Stimulated activated CD4-positive, alpha-beta T cell treated with anti-CD3 and anti-CD28 coated beads, Interleukin-2, amount 100 ng/mL, for 48 hours (primary cell): ENCODE data around the gene NDRG4.

Experiments
- DNase-seq, 2 donors: peaks; one replicate each; pipeline ENCODE4 v3.0.0-alpha.2; 2020

The NDRG4 gene, protein sequence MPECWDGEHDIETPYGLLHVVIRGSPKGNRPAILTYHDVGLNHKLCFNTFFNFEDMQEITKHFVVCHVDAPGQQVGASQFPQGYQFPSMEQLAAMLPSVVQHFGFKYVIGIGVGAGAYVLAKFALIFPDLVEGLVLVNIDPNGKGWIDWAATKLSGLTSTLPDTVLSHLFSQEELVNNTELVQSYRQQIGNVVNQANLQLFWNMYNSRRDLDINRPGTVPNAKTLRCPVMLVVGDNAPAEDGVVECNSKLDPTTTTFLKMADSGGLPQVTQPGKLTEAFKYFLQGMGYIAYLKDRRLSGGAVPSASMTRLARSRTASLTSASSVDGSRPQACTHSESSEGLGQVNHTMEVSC

DNA sequence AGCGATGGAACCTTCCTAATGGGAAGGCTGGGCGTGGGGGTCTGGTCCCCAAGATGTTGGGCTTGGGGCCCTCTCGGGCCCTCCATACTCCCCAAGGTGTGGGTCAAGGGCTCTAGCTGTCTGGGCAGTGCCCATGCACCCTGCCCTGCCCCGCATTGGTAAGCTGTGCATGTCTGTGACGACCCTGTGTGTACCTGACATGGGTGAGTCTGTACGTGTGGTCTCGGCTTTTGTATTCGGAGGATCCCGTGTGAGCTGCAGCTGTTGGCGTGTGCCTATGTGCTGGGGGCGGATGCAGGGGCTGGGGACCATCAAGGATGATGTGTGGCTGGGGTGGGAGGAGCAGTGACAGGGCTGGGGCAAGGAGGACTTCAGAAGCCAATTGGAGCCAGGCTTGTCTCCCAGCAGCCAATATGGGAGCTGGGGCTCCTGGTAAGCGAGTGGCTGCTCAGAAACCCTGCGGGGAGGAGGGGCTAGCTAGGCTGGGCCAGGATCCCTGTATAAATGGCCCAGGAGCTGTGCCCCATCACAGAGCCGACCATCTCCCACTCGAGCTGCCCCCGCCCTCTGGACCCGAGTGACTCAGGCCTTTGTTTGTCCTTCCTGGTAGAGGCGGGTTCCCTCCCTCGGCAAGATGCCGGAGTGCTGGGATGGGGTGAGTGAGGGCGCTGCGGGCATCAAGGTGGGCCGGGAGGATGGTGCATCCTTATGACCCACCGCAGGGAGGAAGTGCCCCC is at the start of gene NDRG4:
TSS of gene NDRG4 (plus strand) at position 529 of the 737 bp plus-strand sequence. CDS start at position 635, 106 bp downstream.
- peak in 1 of 2 donors; percentile 38 for DNase-seq

DNA sequence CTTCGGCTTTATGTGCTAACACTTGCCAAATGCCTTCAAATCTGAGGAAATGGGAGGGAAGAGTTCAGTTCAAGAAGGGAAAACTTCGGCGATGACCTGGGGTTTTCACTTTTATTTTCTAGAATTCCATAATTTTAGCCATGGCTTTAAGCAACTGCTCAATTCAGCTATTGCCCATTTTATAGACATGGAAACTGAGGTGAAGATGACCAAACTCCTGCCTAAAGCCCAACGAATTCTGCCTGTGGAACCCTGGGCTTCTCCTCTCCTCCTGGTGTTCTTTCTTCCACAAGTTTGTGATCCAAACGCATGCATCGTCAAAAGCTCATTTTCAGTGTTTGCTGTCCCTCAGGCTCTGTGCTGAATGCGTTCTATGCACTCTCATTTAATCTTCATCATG is 49.4 kb upstream of the NDRG4 start:
- DNase-seq, result no peak

DNA sequence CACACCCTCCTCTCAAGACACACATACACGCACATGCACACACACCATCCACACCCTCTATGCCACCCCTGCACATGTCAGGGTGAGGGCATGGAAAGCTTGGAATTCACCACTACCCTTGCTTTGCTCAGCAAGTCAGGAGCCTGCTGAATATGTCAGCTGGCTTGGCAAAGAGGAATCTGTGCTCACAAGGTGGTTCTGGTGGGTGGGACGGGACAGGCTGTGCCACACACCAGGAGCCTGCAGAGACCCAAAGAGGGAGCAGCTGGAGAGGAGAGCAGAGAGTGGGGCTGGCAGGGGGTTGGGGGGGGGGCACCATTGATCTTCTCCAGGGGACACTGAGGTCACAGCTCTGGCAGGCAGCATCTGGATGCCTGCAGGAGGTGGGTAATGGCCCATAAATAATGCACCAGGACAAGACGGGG is 48.7 kb upstream of the NDRG4 start:
- DNase-seq, result no peak

DNA sequence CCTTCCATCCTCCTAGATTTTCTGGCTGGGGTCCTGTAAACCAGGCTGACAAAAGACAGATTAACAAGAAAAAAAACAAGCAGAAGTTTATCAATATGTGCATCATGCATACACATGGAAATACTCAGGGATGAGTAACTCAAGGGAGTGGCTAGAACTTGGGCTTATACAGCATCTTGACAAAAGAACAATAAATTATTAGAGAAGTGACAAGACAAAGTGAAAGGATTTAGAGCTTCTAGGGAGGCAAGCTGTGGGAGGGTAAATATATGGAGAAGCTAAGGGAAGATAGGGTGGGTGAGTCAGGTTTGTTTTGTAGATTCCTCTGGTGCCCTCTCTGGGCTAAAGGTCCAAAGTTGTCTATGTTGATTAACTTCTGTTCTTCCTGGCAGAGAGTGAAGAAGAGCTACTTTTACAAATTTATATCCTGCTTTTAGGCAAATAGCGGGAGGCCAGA is 48.0 kb upstream of the NDRG4 start:
- DNase-seq, result no peak

DNA sequence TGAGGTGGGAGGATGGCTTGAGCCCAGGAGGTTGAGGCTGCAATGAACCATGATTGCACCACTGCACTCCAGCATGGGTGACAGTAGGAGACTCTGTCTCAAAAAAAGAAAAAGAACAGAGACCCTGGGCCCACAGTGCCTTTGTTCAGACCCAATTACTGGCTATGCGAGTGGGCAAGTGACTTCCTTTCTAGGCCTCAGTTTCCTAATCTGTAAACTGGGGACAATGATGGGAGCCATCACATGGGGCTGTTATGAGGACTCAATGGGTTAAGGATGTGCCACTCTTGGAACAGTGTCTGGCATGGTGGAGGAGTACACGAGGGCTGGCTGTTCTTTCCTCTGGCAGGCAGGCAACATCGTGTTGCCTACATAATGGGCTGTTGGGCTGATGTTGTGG is 47.3 kb upstream of the NDRG4 start:
- no peak for DNase-seq

DNA sequence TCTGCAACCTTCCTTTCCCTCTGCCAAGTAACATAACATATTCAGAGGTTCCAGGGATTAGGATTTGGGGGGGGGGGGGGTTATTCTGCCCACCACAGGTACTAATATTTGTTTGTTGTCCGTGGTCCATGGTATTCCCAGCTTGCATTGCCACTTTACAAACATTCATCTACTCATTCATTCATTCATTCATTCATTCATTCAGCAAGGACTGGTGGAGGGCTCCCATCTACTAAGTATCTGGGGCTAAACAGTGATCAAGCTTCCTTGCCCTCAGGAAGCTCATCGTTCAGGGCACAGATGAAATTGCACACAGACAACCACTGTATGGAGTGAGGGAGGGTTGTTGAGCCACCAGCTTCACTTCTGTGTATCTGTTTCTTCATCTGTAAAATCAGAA is 45.8 kb upstream of the NDRG4 start:
- no peak for DNase-seq

DNA sequence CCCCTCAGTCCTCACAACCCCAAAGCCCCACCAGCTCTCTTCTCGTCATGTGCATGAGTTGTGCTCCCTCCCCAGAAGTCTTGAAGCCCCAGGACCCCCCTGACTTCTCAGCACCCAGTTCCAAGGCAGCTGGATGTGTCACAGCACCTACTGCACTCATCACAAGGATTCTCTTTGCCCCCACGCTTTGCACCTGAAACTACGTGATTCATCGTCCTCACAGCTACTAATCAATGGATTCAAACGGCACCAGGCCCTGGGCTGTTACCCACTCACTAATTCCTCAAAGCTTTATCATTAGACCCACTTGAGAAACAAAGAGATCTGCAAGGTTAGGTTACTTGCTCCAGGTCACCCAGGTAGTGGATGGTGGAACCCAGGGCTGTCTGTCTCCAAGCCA is 45.1 kb upstream of the NDRG4 start:
- DNase-seq, result no peak

DNA sequence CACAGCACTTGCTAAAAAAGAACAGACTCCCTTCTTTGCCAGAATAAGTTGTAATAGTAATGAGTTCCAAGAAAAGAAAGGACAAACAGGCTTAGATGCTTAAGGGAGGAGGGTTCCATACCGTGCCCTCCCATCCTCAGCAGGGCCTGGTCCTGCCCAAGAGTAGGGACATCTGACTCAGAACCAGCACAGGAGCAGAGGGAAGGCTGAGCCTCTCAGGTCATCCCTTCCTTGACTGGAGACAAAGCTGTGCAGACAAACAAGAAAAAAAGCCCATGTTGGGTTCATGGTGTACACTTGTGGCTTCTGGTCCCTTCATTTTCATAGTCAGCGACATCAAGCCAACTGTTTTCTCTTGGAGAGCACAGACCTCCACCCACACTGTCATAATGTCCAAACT is 44.2 kb upstream of the NDRG4 start:
- no peak for DNase-seq

DNA sequence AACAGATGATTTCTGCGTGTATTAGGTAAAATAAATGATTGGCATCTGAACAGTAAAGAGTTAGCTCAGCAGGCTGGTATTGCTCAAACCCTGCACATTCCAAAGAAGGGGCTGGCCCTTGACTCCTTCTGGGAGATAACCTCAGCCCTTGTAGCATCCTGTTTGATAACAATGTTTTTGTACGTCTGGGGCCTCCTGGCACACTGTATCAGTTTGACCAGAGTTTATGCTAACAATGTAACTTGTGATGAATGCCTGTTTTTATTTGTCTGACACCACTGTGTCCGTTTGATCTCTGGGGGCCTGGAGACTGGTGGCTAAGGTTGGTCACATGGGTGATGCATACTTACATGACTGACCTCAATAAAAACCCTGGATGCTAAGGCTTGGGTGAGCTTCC is 43.8 kb upstream of the NDRG4 start:
- no peak for DNase-seq

DNA sequence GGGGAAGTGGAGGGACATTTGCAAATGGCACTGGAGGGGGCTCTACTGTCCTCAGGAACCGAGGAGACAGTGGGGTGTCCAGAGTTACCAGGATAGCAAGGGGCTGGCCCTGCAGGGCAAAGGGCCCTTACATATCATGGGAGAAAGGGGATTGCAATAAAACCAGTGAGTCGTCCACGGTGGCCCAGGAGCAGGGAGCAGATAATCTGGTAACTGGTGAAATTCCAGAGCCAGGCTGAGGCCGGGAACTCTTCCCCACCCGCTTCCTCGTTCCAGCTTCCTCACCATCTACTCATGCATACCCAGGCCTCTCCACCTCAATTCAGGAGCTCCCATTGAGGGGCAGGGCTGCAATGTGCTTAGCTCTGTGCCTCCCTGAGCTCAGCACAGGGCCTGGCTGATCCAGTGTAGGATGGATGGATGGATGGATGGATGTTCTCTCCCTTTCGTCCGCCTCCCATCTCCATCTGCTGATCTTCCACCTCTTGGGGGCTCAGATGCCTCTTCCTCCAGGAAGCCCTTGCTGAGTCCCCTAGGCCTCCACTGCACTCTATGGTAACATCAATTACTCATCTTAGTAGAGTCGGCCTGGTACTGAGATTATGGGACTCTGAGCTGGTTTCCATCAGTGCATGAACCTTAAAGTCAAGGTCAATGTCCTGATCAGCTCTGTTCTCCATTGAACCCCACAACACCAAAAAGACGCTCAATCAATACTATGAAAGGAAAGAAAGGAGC is 41.2 kb upstream of the NDRG4 start:
- DNase-seq, result no peak

DNA sequence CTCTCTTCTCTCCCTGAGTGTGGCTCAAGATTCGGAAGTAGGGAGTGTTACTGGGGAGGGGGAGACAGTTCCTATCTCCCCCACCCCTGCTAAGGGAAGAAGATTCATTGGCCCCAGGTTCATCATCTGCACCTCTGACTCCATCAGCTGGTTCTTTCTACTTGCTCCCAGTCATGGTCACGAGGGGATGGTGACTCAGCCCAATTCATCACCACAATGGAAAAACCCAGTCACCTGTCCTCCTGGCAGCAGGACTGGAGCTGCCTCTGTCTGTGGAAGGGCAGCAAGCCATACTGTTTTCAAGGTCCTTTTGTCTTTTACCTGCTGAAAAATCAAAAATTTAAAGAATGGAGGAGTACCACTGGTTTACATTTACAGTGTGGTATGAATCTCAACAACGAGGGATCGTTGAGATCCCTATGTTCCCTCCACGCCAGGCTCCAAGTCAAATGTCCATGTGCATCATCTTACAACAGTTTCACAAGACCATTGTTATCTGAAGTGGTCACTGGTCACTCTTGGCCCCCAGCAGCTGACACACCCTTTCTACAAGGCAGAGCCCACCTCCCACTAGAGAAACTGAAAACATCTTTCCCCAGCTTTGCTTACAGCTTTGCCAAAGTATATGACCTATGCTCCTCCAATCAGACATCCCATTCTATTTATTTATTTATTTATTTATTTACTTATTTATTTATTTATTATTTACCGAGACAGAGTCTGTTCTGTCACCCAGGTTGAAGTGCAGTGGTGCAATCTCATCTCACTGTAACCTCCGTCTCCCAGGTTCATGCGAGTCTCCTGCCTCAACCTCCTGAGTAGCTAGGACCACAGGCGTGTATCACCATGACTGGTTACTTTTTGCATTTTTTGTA is 40.4 kb upstream of the NDRG4 start:
- peak; percentile 37 to 43 for DNase-seq

DNA sequence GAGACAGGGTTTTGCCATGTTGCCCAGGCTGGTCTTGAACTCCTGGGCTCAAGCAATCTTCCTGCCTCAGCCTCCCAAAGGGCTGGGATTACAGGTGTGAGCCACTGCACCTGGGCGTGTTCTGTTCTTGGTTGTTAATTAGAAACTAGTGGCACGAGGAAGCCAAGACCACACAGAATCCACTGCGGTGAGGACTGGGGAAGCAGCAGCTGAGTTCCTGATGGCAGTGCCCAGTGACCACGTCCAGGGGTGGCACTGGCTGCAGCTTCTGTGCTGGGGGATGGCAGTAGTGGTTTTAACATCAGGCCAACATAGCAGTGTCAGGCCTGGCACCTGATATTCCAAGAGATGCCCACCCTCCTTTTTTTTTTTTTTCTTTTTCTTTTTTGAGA is 39.7 kb upstream of the NDRG4 start:
- no peak for DNase-seq

DNA sequence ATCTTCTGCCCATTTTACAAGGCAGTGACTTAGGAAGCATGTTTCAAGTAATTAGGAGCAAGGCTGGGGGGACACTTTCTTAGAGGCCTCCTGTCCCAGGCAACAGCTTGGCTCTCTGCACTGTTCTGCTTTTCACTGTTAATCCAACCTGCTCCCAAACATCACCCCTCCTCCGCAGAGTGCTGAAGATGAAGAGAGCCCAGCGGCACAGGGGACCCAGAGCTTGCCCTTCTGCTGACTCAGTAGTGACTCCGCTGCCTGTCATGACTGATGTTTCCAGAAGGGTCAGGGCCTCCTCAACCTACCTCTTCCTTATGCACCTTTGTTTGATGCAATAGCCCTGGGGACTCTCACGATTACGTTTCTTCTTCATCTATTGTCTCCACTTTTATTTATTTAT is 38.9 kb upstream of the NDRG4 start:
- DNase-seq, result no peak

DNA sequence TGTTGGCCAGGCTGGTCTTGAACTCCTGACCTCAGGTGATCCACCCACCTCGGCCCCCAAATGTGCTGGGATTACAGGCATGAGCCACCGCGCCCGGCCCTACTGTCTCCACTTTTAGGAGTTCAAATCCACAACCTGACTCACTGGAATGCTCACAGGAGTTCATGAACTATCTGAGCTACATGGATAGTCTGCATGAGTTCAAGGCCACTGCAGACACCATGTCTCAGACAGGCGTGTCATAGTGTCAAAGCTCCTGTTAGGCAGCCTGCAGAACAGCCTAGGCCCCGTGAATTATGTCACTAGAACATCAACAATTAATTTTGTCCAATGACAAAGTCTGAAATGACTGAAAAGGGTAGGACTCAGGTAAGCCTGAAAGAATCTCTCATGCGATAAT is 38.3 kb upstream of the NDRG4 start:
- DNase-seq, result no peak

DNA sequence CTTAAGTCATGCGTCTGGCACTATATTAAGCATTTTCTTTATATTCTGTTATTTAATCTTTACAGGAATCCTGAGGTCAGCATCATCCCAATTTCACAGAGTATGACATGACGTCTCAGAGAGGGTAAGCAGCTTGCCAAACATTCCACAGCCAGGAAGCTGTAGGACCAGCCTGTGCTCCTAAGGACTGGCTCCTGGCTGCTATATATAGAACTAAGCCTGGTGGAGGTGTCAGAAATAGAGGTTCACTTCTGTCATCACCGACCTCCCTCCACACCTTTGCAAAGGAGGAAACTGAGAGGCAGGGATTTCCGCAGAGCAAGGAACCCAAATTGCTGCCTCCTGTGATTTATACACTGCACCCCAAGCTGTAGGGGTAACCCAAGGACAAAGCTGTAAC is 37.9 kb upstream of the NDRG4 start:
- DNase-seq, result no peak

DNA sequence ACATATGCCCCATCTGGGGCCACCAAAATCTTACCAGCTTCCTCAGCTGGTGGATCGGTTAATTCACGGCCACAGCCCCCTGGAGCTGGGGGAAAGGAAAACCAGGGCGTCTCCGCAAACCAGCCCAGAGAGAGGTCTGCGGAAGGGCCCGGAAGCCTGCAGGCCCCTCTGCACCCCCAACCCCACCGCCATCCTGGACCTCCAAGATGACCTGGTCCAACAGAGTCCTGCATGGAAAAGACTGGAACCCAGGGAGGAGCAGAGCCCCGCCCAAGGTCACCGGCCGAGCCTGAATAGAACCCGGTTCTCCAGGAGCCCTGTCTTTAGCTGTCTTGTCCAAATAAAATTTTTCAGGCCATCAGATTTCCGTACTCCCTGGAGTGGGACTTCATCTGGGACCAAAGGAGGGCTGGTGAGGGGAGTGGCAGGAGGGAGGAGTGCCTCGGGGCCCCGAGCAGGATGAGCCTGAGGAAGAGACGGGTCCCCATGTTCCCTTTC is 37.4 kb upstream of the NDRG4 start:
- DNase-seq, result no peak

DNA sequence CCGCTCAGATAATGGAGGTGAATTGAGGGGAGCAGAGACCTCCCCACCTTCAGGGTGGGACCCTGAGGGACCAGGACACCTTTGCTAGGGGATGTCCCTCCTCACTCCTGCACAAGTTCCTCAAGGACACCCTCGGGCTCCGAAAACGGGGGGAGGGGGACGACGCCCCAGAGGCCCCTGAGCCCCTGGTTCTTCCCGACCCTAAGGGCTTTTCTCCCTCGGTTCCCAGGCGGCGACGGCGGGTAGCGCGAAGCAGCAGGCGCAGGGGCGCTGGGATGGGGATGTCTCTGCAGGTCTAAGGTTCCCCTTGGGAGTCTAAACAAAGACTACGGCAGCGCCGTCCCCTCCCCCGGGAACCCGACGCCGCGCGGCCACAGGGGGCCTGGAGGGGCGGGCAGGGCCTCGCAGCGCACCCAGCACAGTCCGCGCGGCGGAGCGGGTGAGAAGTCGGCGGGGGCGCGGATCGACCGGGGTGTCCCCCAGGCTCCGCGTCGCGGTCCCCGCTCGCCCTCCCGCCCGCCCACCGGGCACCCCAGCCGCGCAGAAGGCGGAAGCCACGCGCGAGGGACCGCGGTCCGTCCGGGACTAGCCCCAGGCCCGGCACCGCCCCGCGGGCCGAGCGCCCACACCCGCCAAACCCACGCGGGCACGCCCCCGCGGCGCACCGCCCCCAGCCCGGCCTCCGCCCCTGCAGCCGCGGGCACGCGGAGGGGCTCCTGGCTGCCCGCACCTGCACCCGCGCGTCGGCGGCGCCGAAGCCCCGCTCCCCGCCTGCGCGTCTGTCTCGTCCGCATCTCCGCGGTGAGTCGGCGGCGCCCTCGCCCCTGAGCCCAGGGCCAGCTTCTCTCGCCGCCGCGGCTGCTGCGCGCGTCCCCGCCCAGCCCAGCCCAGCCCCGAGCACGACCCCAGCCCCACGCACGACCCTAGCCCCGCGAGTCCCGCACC is 36.7 kb upstream of the NDRG4 start:
- no peak for DNase-seq

DNA sequence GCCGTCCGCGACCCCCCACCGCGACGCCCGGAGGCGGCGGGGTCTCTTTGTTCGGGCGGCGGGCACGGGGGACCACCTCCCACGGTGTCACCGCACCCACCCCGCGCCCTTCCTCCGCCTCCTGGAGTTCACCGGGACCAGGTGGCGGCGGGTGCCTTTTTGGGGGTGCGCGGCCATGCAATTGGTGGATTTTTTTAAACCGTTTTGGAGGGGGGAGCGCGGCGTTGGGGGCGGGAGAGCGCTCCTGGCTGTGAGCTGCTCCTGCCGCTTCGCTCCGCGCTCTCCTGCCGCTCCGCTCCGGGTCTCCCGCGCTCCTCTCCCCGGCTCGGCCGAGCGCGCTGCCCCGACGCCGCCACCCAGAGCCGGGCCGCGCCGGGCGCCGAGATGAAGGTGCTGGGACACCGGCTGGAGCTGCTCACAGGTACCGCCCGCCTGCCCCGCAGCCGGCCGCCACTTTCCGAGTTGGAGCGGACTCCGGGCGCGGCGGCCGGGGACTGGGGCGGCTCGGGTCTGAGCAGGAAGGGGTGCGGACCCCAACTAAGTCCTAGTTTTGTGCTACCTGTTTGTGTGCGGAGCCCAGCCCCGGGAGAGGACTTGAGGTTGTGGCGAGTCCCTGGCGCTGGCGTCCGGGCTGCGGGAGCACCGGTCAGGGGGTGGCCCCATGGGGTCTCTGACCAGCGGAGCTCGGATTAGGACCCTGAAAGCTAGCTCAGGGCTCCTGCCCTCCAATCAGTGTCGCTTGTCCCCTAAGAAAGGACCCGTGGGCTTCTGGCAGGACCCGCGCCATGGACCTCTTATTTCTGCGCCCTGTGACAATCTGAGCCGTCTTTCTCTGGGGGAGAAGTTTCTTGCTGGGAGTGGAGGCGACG is 35.7 kb upstream of the NDRG4 start:
- no peak for DNase-seq

DNA sequence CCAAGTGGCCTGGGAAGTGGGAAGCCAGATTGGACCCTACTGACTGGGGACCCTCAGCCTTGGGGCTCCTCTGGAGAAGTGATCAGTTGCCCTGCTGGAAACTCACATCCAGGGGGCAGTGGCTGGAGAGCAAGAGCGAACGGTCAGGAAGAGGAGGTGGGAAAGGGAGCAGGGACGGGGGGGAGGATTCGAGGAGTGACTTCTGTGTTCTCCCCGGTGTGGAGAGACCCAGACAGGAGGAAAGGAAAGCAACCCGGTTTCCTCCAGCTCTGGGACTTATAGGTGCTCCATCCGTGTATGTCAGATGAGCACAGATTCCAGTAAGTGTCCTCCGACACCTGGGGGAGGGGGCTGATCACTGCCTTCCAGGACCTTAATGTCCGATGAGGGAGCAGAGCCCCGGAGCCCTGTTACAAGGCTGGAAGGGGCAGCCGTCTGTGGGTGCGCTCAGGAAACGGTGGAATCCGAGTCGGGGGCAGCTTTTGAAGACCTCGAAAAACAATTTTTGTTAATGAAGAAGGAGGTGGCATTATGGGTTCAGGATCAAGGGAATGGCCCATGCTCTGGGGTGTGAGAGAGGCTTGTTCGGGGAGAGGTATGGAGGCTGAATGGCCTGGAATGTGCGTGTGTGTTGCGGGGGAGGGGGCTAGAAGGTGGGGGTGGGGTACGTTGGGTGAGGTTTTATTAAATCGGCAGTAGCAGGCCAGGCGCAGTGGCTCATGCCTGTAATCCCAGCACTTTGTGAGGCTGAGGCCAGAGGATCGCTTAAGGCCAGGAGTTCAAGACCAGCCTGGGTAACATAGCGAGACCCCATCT is 34.8 kb upstream of the NDRG4 start:
- no peak for DNase-seq
